ENCODE results near the gene CTPS2. TPM values are rescaled to one million over a fixed set of nuclear protein-coding genes. Genes with fewer than 3 reads are reported as not detected.
"Not testable (repeated sequence)": the region's sequence is repeated elsewhere in the genome, so short reads cannot be mapped to it uniquely, and the experiment has no call there.

CTPS2 gene
- polyA plus RNA-seq, 10 donors, result 12.4 to 24.2 (median 17.6) TPM

DNA sequence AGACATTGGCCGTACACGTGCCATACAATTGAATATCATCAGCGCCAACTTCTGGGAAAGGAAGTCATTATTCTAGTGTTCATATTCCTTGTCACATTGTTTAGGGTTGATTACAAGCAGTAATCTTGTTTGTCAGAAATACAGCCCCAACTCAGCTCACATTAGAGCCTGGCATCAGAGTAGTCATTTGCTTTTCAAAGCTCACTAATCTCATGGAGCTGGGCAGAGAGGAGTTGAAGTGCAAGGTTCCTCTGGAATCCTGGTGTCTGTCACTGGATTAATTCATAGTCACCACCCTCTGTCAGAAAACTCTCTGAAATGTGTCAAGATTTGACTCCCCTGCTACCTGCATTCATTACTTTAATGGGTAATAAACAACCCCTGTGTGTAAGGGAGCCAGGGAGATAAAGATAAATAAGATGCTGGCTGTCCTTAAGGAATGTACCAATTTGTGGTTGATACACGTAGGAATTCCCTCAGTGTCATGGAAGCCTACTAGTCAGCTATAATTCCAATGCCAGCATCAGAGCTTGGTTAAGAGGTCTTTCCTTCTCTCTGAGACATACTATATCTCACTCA is 106.2 kb downstream of the CTPS2 start:
- DNase-seq, result no peak

DNA sequence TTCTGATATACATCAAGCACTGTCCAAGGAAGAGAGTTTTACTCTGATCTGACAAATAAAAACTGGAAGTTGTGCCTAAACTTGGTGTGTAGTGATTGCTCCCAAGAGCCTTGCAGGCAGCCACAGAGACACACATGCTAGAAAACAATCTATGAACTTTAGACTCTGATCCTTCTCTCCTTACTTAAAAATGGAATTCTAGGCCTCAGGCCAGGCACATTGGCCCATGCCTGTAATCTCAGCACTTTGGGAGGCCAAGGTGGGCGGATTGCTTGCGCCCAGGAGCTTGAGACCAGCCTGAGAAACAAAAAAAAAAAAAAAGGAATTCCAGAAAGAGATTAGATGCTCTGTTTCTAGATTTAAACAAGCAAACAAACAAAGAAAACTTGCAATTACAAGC is 108.1 kb downstream of the CTPS2 start:
- DNase-seq, result no peak

DNA sequence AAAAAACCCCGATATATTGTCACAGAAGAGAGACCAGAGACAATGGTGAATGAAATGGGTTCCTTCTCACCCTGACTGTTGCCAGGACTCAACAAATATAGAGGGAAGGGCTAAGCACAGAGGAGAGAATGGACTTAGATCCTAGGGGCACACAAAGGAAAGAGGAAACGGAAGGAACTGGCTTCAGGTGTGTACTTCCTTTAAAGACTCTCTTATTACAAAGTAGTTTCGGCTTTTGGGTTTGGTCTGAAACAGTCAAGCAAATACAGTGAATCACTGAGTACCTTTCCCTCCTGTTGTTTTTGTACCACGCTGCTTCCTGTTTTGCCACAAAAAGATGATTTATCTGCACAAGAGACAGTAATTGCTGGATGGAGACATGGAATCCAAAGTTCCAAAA is 108.6 kb downstream of the CTPS2 start:
- no peak for DNase-seq

DNA sequence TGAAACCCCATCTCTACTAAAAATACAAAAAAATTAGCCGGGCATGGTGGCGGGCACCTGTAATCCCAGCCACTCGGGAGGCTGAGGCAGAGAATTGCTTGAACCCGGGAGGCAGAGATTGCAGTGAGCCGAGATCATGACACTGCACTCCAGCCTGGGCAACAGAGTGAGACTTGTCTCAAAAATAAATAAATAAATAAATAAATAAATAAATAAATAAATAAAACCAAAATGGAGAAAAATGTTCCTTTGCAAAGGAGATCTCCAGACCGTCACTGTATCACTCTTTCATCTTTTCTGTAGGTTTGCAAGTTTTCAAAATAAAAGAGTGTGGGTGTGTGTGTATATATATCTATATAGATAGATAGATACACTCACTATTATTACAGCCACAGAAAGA is 109.2 kb downstream of the CTPS2 start:
- DNase-seq, result not testable (repeated sequence)

DNA sequence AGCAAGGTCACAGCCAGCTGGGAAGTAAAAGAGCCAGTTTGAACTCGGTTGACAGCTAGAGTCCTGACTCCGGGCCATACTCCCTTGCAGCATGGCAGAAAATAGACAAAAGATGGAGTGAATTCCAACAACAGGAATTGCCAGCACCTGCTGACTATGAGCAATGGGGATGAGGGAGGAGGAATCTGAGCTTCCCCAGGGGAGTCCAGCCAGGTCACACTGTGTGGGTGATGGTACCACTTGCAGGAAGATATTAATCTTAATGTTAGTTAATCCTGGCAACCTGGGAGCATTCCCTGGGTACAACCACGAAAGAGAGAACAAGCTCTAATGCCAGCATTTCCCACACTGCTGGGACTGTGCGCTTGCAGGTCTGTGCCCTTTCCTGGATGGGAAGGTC is 110.6 kb downstream of the CTPS2 start:
- no peak for DNase-seq

DNA sequence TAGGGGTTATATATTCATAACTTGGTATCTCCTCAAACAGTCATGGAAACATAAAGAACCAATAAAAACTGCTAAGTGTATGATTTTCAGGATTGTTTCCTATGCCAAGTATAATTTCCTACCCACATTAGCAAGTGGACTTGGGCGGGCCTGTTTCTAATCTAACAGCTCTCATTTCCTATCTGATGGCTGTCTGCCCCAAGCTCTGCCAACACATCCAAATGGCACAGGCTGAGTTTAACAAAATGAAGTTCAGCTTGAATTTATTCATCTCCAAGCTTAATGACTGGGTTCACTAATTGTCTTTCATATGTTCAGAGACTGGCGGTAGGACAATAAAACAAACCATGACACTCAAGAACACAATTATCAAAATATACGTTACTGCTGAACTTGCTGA is 118.0 kb downstream of the CTPS2 start:
- no peak for DNase-seq

DNA sequence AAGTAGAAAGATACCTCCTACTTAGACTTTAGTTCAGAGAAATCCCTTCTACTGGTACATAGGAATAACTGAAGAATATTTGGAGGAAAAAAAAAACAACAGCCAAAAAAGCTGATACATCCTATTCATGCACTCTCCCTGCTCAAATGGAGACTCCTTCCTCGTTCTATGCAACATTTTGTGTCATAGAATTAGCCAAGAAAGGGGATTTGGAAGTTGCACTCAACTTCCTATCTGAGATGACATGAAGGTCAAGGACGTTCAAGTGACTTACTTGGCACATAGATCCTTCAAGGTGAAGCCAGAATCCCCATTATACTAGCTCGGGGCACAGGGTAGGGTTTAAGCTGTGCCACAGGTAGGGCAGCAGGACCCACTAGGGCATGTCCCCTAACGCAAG is 118.7 kb downstream of the CTPS2 start:
- DNase-seq, result no peak

DNA sequence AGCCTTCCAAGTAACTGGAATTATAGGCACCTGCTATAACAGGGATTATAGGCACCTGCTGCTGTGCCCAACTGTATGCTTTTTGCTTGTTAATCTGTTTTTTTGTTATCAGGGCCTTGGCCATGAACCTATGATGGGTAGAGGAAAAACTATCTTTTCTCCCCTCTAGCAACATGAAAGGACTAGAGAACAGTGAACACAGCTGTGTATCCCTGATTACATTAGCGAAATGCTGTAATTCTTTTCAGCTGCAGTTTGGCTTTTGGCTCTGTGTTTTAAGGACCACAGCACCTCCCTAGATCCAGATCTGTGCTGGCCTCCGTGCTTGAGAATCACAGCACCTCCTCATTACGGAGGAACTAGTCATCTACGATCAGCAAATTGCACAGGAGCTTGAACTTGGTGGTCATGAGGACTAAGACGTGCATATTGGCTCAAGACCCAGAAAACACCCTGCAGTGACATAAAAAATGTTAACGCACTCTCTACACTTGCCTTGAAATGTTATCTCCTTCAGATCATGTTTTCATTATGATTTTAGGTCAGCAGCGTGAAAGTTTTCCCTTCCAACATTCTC is 120.2 kb downstream of the CTPS2 start:
- no peak for DNase-seq

DNA sequence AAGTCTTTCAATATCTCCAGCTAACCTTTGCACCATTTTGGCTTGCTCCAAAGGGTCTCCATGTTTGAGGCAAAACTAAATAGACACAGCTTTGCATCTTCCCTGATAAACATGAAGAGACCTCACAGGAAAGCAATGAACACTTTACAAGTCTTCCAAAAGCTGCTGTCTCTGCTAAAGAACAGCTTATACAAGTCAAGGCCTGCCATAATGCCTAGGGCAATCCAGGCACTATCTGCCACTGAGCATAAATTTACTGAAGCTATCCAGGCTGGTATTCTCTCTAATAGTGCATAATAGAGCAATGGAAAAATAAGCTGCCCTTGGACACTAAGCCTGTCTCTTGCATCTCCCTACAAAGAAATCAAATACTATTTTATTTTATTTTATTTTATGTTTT is 122.6 kb downstream of the CTPS2 start:
- DNase-seq, result no peak

DNA sequence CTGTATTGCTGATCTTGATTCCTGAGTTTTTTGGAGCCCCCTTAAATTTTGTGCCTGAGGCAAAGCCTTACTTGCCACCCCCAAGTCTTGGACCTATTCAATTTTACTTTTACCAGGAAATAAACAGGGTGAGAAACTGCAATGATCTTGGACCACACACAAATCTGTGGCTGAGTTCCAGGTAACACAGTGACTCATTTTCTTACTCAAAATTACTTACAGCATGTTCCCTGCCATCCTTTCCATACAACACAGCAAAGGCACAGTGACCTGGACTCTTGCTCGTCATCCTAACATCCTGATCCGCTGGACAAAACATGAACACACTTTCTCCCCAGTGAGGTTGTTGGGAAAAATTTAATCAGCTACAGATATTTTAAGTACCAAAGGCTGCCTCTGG is 123.3 kb downstream of the CTPS2 start:
- DNase-seq, result peak in 1 of 3 donors; percentile 50

DNA sequence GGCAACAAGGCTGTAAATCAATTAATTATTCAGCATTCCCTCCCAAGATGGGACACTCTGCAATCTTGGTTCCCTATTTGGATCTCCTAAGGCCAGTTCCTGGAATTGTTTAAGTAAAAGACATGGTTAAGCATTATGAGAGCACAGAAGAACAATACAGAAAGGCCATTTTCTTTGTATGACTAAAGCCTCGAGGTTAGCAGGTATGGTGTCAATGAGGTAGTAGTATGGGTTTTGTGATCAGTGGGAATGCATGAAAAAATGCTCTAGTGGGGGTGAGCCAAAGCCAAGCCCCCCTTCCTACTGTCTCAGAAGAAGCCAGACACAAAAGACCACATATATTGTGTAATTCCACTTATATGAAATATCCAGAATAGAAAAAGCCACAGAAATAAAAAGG is 124.2 kb downstream of the CTPS2 start:
- no peak for DNase-seq

DNA sequence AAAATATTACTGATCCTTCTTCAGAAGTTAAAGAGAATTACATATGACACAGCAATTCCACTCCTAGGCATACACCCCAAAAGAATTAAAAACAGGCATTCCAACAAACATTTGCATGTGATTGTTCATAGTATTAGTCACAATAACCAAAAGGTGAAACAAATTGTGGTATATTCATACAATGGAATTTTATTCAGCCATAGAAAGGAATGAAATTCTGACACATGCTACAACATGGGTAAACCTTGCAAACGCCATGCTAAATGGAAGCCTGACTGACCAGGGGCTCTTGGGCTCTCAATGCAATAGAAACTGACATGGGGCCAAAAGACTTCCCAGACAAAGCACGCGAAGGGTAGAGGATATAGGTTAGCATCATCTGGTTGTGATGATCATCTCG is 124.6 kb downstream of the CTPS2 start:
- DNase-seq, result no peak

DNA sequence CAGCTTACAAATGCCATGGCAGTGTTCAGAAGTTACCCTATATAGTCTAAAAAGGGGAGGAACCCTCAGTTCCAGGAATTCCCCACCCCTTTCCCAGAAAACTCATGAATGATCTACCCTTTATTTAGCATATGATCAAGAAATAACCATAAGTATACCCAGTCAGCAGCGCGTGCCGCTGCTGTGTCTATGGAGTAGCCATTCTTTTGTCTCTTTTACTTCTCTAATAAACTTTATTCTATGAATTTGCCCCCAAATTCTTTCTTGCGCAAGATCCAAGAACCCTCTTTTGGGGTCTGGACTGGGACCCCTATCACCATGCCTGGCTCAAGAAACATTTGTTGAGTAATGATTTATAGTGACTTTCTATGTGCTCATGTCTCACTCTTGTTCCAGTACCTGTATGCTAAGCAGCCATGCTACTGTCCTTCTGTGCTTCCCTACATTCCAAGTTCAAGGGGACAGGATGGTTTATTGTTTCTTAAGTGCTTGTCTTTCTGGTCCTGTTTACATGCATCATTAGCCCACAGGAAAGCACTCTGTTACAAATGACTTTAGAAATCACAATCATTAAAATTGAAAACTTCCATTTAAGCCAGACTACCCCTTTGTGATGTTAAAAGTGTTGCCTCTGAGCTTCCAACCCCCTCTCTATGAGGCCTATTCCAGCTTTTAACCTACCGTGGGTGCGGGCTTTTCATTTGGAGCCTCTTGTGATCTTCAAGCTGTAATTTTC is 125.9 kb downstream of the CTPS2 start:
- DNase-seq, result no peak

DNA sequence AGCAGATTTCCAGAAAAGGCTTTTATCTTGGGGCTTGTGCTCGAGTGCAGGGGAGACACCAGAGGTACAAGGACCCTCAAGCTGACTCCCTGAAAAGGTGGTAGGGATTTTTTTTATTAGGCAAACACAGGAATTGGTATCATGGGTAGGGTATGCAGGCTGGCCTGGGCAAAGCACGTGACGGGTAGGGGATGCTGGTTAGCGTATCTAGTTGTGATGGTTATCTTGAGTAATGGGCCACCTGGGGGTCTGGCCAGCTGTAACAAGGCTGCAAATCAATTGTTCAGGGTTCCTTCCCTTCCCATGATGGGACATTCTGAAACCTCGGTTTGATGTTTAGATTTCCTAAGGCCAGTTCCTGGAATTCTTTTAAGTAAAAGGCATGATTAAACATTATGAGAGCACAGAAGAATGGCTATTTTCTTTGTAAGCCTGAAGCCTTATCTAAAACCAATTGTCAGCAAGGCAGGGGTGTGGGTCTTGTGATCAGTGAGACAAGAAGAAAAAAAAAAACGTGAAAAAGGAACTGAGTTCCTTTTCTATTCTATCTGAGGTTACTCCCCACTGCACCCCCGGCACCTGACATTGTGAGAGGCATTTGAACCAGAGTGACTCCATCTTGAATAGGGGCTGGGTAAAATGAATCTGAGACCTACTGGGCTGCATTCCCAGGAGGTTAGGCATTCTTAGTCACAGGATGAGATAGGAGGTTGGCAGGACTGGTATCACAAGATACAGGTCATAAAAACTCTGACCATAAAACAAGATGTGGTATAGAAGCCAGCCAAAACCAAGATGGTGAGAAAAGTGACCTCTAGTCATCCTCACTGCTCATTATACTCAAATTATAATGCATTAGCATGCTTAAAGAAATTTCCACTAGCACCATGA is 126.7 kb downstream of the CTPS2 start:
- no peak for DNase-seq

DNA sequence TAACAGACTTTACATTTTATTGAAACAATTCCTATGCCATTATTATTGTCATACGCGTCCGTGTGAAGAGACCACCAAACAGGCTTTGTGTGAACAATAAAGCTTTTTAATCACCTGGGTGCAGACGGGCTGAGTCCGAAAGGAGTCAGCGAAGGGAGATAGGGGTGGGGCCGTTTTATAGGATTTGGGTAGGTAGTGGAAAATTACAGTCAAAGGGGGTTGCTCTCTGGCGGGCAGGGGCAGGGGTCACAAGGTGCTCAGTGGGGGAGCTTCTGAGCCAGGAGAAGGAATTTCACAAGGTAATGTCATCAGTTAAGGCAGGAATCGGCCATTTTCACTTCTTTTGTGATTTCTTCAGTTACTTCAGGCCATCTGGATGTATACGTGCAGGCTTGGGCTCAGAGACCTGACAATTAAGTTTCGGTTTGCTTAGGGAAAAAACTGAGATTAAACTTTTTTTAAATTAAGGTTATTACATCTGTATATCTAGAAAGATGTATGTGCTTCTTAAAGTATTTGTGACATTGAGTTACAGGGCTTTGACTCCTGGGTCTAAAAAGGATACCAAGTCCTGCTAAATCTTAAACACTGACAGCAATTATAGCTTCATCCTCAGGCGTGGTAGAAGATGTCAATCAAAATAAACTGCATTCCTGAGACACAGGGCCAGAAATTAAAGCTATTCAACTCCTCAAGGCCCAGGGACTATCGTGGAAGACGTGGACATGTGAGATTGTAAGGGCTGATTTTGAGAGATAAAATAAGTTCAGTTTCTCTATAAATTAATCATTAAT is 132.3 kb downstream of the CTPS2 start:
- DNase-seq, result not testable (repeated sequence)

DNA sequence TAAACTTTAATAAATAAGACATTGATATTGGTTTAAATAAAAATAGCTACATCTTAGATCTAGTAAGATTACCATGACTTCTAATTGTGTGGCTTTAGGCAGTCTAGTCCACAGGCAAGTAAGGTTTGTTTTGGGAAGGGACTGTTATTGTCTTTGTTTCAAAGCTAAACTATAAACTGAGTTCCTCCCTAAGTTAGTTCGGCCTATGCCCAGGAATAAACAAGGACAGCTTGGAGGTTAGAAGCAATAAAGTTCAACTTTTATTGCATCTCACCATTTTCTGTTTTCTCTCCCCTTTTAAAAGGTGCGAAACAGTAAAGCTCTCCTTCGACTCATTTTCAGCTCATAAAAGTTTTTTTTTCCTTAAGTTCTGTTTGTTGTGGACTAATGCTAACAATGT is 133.0 kb downstream of the CTPS2 start:
- no peak for DNase-seq

DNA sequence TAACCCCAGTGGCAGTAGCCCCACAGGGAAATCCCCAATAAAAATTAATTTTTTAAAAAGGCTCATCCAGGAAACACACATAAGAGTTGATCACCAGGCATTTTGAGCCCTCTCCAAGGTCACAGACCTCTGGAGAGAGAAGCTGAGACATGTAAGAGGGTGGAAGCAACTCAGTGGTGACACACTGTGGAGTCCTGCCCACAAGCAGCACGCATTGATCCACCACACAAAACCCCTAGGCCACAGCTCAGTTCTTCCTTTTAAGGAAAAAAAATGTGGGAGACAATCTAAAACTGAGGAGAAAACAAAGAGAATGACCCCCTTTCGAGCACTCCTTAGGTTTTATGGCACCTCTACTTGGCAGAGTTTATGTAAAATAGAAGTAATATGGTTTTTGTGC is 134.3 kb downstream of the CTPS2 start:
- DNase-seq, result peak in 1 of 3 donors; percentile 22

DNA sequence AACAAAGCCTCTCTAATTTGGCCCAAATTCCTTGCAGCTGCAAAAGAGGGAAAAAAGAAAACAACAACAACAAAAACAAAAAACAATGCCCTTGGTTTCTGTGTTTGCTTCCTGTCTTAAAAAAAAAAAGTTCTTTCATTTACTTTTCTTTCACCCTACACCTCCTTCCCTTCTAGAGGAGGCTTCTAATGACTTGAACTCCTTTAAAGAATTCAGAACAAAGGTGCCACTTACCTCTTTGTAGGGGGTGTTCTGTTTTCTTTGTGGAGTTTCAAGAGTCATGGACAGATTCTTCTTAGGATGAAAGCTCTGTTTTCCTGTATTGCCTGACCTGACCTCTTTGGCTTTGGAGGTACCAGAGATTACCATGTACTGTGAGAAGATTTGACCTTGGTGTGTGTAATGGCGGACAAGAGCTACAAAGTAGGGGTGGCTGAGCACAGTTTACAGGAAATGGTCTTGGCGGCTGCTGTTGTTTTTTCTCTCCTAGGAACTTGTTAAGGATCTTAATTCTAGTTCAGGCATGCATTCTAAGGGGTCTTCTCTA is 134.9 kb downstream of the CTPS2 start:
- no peak for DNase-seq

DNA sequence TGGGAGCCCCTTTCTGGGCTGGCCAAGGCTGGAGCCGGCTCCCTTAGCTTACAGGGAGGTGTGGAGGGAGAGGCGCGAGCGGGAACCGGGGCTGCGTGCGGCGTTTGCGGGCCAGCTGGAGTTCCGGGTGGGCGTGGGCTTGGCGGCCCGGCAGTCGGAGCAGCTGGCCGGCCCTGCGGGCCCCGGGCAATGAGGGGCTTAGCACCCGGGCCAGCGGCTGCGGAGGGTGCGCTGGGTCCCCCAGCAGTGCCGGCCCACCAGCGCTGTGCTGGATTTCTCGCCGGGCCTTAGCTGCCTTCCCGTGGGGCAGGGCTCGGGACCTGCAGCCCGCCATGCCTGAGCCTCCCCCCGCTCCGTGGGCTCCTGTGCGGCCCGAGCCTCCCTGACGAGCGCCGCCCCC is 137.1 kb downstream of the CTPS2 start:
- DNase-seq, result not testable (repeated sequence)

DNA sequence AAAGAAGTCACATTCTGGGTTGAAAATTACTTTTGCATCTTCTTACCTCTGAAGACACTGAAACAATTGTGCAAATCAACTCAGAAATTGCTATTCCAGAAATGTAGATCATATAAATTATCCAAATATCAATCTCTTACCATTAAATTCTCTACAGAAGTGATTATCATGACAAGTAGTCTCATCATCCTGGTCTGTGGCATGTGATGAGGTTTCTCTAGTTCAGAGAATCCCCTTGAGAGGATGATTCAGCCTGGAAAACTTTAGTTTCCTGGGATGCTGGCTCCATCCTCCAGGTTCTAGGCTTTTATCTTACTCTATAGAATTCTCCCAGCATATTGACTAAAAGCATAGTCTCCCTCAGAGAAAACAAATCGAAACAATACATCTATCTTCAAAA is 138.7 kb downstream of the CTPS2 start:
- peak; percentile 1 to 80 (median 16) for DNase-seq

DNA sequence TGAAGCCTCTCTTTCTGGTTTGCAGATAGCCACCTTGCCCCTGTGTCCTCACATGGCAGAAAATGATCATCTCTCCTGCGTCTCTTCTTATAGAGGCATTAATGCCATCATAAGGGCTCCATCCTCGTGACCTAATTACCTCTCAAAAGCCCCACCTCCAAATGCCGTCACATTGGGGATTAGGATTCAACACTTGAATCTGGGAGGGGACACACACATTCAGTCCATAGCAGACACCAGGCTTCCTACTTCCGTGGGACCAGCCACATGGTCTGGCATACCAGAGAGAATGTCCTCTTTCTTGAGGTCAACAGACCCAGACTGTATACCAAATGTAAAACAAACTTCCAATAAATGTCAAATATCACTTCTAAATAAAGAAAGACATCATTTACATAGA is 144.8 kb downstream of the CTPS2 start:
- DNase-seq, result no peak
